HG02885 (cell line): Measurements from ENCODE around the gene MAPKAPK5.
"Not testable (repeated sequence)": the region's sequence is repeated elsewhere in the genome, so short reads cannot be mapped to it uniquely, and the experiment has no call there.

Experiments
- ATAC-seq: cut with Tn5 transposase; IDR thresholded peaks from one replicate; pipeline ENCODE4 v1.9.1; 2021; ENCODE audit warnings: mild to moderate bottlenecking; ENCODE audit not compliant: unreplicated experiment, poor library complexity

MAPKAPK5 gene

GRCh38 chr12:111873113-111873512, 31.1 kb downstream of the MAPKAPK5 start:
- no peak for ATAC-seq

GRCh38 chr12:111881716-111882115, 39.7 kb downstream of the MAPKAPK5 start:
- no peak for ATAC-seq

GRCh38 chr12:111886662-111887545, 44.9 kb downstream of the MAPKAPK5 start:
- no peak for ATAC-seq

- ATAC-seq, result no peak
Observed at GRCh38 chr12:111887926-111888745, 46.1 kb downstream of the MAPKAPK5 start.

GRCh38 chr12:111893287-111893686, 51.3 kb downstream of the MAPKAPK5 start:
- ATAC-seq, result no peak

GRCh38 chr12:111894556-111894955, 52.5 kb downstream of the MAPKAPK5 start:
- no peak for ATAC-seq

GRCh38 chr12:111901182-111901581, 59.2 kb downstream of the MAPKAPK5 start:
- ATAC-seq, result no peak

- no peak for ATAC-seq
Observed at GRCh38 chr12:111904446-111904975, 62.5 kb downstream of the MAPKAPK5 start.

GRCh38 chr12:111905502-111905901, 63.5 kb downstream of the MAPKAPK5 start:
- ATAC-seq, result no peak

GRCh38 chr12:111907740-111908139, 65.7 kb downstream of the MAPKAPK5 start:
- ATAC-seq, result no peak

- no peak for ATAC-seq
Observed at GRCh38 chr12:111925171-111925570, 83.1 kb downstream of the MAPKAPK5 start.

- no peak for ATAC-seq
Observed at GRCh38 chr12:111926631-111927030, 84.6 kb downstream of the MAPKAPK5 start.

GRCh38 chr12:111927346-111927745, 85.3 kb downstream of the MAPKAPK5 start:
- no peak for ATAC-seq

- no peak for ATAC-seq
Observed at GRCh38 chr12:111932241-111932640, 90.2 kb downstream of the MAPKAPK5 start.

GRCh38 chr12:111936869-111937268, 94.8 kb downstream of the MAPKAPK5 start:
- ATAC-seq, result no peak

- ATAC-seq, result no peak
Observed at GRCh38 chr12:111937429-111937828, 95.4 kb downstream of the MAPKAPK5 start.

GRCh38 chr12:111942557-111942956, 100.5 kb downstream of the MAPKAPK5 start:
- no peak for ATAC-seq

- no peak for ATAC-seq
Observed at GRCh38 chr12:111943929-111944328, 101.9 kb downstream of the MAPKAPK5 start.

GRCh38 chr12:111950961-111951676, 109.1 kb downstream of the MAPKAPK5 start:
- not testable (repeated sequence) for ATAC-seq
